Keratinocyte (primary cell): Measurements from ENCODE around the gene LRRC38.

Experiments
- CTCF ChIP-seq, 3 experiments: IDR thresholded peaks in 1 of 3; conservative IDR thresholded peaks in 1 of 3; optimal IDR thresholded peaks in 1 of 3; 2 replicates in 2 of 3; 3 replicates in 1 of 3; pipeline versions ENCODE3 to v1.5.1; 2011; ENCODE audit warnings: low read length in 3 of 3, mild to moderate bottlenecking in 3 of 3, moderate library complexity in 2 of 3, control low read depth in 1 of 3, inconsistent platforms in 1 of 3; ENCODE audit not compliant: insufficient read depth in 2 of 3; ENCODE audit errors: extremely low read depth in 1 of 3
- EZH2 ChIP-seq: IDR thresholded peaks from one replicate; pipeline ENCODE4 v1.6.1; 2012; ENCODE audit warnings: inconsistent platforms, mild to moderate bottlenecking, low read length, moderate library complexity

- TF ChIP-seq CTCF (optimal IDR thresholded peaks at IDR 0.05 in 1 of 3, IDR thresholded peaks at IDR 0.05 in 1 of 3, conservative IDR thresholded peaks at IDR 0.05 in 1 of 3; ENCODE audit: extremely low read depth in 1 of 3, insufficient read depth in 2 of 3, low read length in 3 of 3) = no peak
- TF ChIP-seq EZH2 = no peak
Measured at GRCh38 chr1:13495186-13495585, 18.6 kb downstream of the LRRC38 start.
